NCI-H2196 (cell line): ENCODE measurements around the gene HOMER3.
"Not testable (repeated sequence)": the region's sequence is repeated elsewhere in the genome, so short reads cannot be mapped to it uniquely, and the experiment has no call there.

Experiments
- DNase-seq: peaks from one replicate; lab custom pipeline; 2025; ENCODE audit not compliant: unreplicated experiment; lab: John Stamatoyannopoulos, UW

HOMER3 gene

GRCh38 chr19:18928018-18928805 lies 12.8 kb downstream of the HOMER3 start:
- DNase-seq = no peak

DNA sequence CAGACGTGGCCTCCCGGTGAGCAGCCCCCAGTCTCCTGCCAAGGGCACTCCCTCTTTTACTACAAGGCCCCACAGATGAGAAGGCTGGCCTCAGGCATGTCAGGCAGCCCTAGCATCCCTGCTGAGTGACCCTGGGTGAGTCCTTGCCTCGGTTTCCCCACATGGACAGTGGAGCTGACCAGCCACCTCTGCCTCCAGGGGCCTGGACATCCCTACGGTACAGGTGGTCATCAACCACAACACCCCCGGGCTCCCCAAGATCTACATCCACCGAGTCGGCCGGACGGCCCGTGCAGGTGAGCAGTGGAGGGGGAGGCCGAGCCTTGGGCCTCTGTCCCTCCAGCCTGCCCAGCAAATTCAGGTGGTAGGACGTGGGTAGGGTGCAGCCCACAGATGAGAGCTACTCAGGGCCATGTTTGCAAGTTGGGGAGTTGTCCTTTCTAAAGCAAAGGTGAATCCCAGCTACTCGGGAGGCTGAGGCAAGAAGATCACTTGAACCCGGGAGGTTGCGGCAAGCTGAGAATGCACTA lies 16.3 kb downstream of the HOMER3 start:
- DNase-seq = no peak

- no peak for DNase-seq
Observed at GRCh38 chr19:18922228-18922985, 18.6 kb downstream of the HOMER3 start.

- DNase-seq = no peak
Observed at GRCh38 chr19:18921593-18921992, 19.4 kb downstream of the HOMER3 start.

GRCh38 chr19:18920400-18920799 lies 20.6 kb downstream of the HOMER3 start:
- no peak for DNase-seq

DNA sequence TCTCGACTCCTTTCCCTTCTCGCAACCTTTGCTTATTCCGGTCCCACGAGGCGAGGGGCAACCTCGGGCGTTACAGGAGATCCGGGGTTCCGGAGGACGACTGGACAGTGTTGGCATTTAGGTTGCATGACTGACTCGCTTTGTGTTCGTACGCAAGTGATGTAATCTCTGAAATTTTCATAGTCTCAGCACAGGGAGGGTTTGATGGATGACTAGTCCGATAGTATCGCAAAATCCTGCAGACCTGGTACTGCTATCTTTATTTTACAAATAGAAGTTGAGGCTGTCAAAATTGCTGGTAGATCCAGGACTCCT lies 21.2 kb downstream of the HOMER3 start:
- DNase-seq = no peak

- DNase-seq = peak; percentile 97
Observed at GRCh38 chr19:18919086-18919899, 21.7 kb downstream of the HOMER3 start, which contains the start of the genes COPE and DDX49. COPE (minus strand) TSS chr19:18919387; CDS start chr19:18919348, 39 bp downstream. DDX49 (plus strand) TSS chr19:18919715; CDS start chr19:18919742, 27 bp downstream.

- not testable (repeated sequence) for DNase-seq
Observed at GRCh38 chr19:18917593-18917992, 23.4 kb downstream of the HOMER3 start.

- DNase-seq = peak; percentile 78
Observed at GRCh38 chr19:18915639-18916038, 25.4 kb downstream of the HOMER3 start.

- no peak for DNase-seq
Observed at GRCh38 chr19:18913466-18913865, 27.6 kb downstream of the HOMER3 start.

DNA sequence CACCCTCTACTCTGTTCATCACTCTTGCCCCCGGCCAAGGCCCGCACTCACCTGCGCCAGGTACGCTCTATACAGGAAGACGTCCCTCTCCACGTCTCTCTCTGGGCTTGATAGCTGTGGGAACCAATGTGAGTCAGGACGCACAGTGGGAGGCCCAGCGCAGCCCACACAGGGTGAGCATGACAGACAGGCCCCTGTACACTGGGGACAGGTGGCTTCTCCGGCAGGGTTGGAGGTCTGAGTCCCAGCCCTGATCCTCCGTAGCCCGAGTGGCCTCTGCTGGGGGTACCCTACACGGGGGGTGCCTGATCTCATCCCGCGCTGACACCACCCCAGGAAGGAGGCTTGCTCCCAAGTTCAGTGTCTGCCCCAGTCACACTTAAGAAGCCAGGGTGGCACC lies 28.1 kb downstream of the HOMER3 start:
- DNase-seq = no peak

DNA sequence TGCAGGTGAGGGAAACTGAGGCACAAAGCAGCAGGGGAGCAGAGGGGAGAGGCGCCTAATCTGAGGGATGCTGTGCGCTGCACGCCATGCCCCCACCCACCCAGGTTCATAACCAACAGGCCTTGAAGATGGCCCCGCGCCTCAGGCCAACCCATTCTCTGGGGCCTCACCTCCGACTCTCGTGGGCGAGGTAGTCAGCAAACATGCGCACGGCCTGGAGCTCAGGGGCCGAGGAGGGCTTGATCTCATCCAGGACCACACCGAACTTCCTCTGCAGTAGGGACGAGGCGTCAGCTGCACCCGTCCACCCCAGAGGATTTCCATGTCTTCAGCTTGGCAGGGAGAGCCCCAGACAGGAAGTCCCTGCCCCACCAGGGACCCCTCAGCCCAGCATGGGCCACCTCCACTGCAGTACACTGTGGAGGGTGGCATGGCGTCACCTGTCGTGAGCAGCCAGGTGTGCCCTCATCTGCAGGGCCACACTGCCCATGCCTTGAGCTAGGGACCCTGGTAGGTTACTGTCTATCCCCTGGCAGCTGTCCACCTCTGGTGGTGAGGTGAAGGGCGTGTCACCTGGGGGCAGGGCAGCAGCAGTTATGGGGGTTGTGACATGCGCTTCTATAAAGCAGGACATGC lies 30.1 kb downstream of the HOMER3 start:
- no peak for DNase-seq

DNA sequence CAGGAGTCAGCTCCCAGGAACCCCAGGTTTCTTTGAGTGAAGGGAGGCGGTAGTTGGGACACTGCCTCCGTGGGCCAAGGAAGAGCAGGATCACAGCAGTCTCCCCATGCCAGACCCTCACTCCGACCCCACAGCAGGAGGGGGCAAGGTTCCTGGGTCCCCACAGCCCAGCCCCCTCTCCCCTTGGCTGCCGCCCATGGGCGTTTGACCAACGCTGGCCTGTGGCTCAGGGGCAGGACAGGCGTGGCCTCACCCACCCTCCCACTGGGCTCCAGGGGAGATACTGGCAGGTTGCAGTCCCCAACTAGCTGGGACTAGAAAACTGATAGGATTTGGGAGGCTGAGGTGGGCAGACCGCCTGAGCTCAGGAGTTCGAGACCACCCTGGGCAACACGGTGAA lies 31.0 kb downstream of the HOMER3 start:
- DNase-seq = no peak

DNA sequence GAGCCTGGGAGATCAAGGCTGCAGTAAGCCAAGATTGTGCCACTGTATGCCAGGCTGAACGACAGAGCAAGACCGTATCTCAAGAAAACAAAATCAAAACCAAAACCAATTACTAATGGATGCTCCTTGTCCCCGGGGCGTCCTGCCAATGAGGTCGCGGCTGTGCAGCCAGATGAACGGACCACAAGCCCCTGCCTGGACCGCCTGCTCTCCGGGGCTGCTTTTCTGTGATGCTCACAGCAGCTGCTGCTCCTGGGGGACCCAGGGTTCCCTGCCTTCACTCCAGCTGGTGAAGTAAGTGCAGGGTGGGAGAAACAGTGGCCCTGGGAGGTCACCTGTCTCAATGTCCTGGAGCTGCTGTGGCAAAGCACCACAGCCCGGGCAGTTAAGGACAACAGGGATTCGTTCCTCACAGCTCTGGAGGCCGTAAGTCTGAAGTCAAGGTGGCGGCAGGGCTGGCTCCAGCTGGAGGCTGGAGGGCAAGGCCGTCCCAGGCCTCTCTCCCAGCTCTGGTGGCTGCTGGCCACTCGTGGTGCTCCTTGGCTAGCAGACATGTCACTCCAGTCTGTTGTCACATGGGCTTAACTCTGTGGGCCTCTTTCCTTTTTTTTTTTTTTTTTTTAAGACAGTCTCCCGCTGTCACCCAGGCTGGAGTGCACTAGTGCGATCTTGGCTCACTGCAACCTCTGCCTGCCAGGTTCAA lies 31.9 kb downstream of the HOMER3 start:
- DNase-seq = no peak

GRCh38 chr19:18906605-18907519 lies 34.2 kb downstream of the HOMER3 start:
- DNase-seq = no peak

DNA sequence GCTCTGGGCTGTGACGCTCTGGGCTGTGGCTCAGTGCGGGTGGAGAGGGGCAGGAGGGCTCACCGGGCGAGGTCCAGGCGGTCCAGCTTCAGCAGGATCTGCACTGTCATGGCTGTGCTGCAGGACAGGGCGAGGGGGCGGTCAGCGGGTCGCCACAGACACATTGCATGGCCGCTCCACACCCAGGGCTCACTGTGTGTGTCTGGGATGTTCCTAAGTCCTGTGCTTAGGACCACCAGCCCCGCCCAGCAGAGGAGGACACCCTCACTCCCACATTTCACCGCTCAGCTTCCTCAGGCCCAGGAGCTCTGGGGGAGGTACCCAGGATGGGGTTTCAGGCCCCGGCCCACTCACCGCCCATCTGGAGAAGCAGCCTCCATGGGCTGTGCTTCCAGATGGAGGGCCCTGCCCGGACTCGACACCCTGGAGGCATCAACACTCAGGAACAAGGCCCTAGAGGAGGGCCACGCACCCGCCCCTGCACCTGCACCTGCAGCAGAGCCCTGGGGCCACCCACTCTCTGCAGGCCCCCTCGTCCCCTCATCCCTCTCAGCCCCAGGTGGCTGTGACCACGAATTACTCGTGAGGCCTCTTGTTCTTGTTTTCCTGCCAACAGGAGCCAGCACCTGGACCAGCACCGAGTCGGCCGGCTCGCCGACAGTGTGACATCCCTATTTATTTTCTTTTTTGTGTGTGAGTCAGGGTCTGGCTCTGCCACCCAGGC lies 35.3 kb downstream of the HOMER3 start:
- no peak for DNase-seq

GRCh38 chr19:18905058-18905456 lies 36.0 kb downstream of the HOMER3 start:
- no peak for DNase-seq

- DNase-seq = no peak
Observed at GRCh38 chr19:18904334-18905057, 36.5 kb downstream of the HOMER3 start.
